Caco-2 (cell line): ENCODE results near the gene TMEM87A. TPM values are rescaled to one million over a fixed set of nuclear protein-coding genes. Genes with fewer than 3 reads are reported as not detected.

Source experiments
- BruUV-seq: library from RNA; stranded (reverse); fragments of 400-500 nt; replicated peaks from 2 replicates; lab custom pipeline; 2021; lab: Mats Ljungman, UMichigan
- CTCF ChIA-PET: fragments of 300-600 bp; sonication (Branson Sonifier 250); formaldehyde crosslinking; loops from one replicate; lab custom pipeline; 2022; ENCODE audit warnings: antibody characterized with exemption; lab: Charles Lee
- POLR2A ChIA-PET: fragments of 300-600 bp; sonication (Branson Sonifier 250); formaldehyde crosslinking; loops from one replicate; lab custom pipeline; 2022; ENCODE audit warnings: antibody characterized with exemption; lab: Charles Lee
- DNase-seq, 2 experiments: peaks; one replicate each; pipeline versions ENCODE4 v3.0.0 to v3.0.0-alpha.2; 2020 to 2022
- H3K27me3 ChIP-seq: replicated peaks from 2 replicates; pipeline ENCODE4 v1.6.0; 2011; ENCODE audit warnings: low read length; ENCODE audit not compliant: control insufficient read depth, insufficient read depth
- H3K36me3 ChIP-seq: 2 replicates; pipeline ENCODE4 v1.5.1; 2011; ENCODE audit warnings: low read length; ENCODE audit not compliant: control insufficient read depth, insufficient read depth
- H3K4me1 ChIP-seq: fragments of 250-450 bp; sonication (Bioruptor Pico); 2 replicates; pipeline ENCODE4 v1.5.1; 2020; ENCODE audit warnings: mild to moderate bottlenecking
- H3K4me3 ChIP-seq: 2 replicates; pipeline ENCODE4 v1.5.1; 2011; ENCODE audit warnings: low read depth, mild to moderate bottlenecking, control low read depth, low read length
- H3K9me3 ChIP-seq: fragments of 250-450 bp; sonication (Bioruptor Pico); 2 replicates; pipeline ENCODE4 v1.5.1; 2020; ENCODE audit warnings: mild to moderate bottlenecking, moderate library complexity
- H3K27ac Mint-ChIP-seq: one replicate; pipeline ENCODE4 v1.8.0; 2022; ENCODE audit warnings: mixed read lengths; ENCODE audit not compliant: unreplicated experiment
- H3K27me3 Mint-ChIP-seq: one replicate; pipeline ENCODE4 v1.8.0; 2022; ENCODE audit warnings: mixed read lengths; ENCODE audit not compliant: insufficient read depth, unreplicated experiment
- H3K36me3 Mint-ChIP-seq: one replicate; pipeline ENCODE4 v1.8.0; 2022; ENCODE audit warnings: mild to moderate bottlenecking, mixed read lengths; ENCODE audit not compliant: insufficient read depth, unreplicated experiment
- H3K4me1 Mint-ChIP-seq: one replicate; pipeline ENCODE4 v1.8.0; 2022; ENCODE audit warnings: low read depth, mixed read lengths; ENCODE audit not compliant: unreplicated experiment
- H3K4me3 Mint-ChIP-seq: one replicate; pipeline ENCODE4 v1.8.0; 2022; ENCODE audit warnings: mild to moderate bottlenecking, moderate library complexity, mixed read lengths; ENCODE audit not compliant: unreplicated experiment
- H3K9me3 Mint-ChIP-seq: one replicate; pipeline ENCODE4 v1.8.0; 2022; ENCODE audit warnings: mixed read lengths; ENCODE audit not compliant: unreplicated experiment
- CTCF ChIP-seq, 2 experiments: fragments of 200-600 bp in 1 of 2; IDR thresholded peaks; 1 replicate in 1 of 2; 2 replicates in 1 of 2; pipeline versions ENCODE4 v1.5.1 to v1.8.0; 2011 to 2022; ENCODE audit warnings: antibody characterized with exemption in 1 of 2, control low read depth in 1 of 2, inconsistent platforms in 1 of 2, low read depth in 1 of 2, low read length in 1 of 2, mild to moderate bottlenecking in 1 of 2, moderate library complexity in 1 of 2; ENCODE audit not compliant: insufficient read depth in 1 of 2, severe bottlenecking in 1 of 2, unreplicated experiment in 1 of 2
- intact Hi-C: fragments of 100-400 bp; cut with micrococcal nuclease; formaldehyde crosslinking; loops from one replicate; pipeline ENCODE4 v1.10.0; 2022; ENCODE audit not compliant: unreplicated experiment
- total RNA-seq: library from RNA; stranded (reverse); gene quantifications from 2 replicates; pipeline ENCODE4 v1.2.3, GENCODE V29; 2022

The TMEM87A gene
- total RNA-seq, 1 experiment from 2014 or later = 38.4 TPM

- Histone ChIP-seq H3K9me3 (no peaks in the 10 kb centered on the region), H3K4me3 (no peak overlapping the region), H3K36me3 (no peaks in the 10 kb centered on the region), H3K4me1 (peaks cover 16% of the 10 kb centered on the region), H3K27me3 (no peaks in the 10 kb centered on the region)
- no peak for DNase-seq
- Mint-ChIP-seq H3K36me3 (no peaks in the 10 kb centered on the region), H3K9me3 (no peaks in the 10 kb centered on the region), H3K4me3 (no peak overlapping the region), H3K4me1 (peaks cover 16% of the 10 kb centered on the region), H3K27ac (no peak overlapping the region), H3K27me3 (no peaks in the 10 kb centered on the region)
- CTCF ChIA-PET = no interaction called here
- no peak for TF ChIP-seq CTCF (IDR thresholded peaks at IDR 0.05; ENCODE audit: insufficient read depth in 1 of 2, low read depth in 1 of 2, low read length in 1 of 2, severe bottlenecking in 1 of 2, unreplicated experiment in 1 of 2)
- POLR2A ChIA-PET = no interaction called here
- intact Hi-C loops = no loop called here
- BruUV-seq = no TSS peak
Observed at GRCh38 chr15:42287931-42288330, 14.7 kb upstream of the TMEM87A start.

- Histone ChIP-seq H3K27me3 (no peaks in the 10 kb centered on the region), H3K4me3 (no peak overlapping the region), H3K4me1 (peaks cover 16% of the 10 kb centered on the region), H3K9me3 (no peaks in the 10 kb centered on the region), H3K36me3 (no peaks in the 10 kb centered on the region)
- Mint-ChIP-seq H3K27ac (peak overlapping the region; percentile 18), H3K4me3 (no peak overlapping the region), H3K9me3 (no peaks in the 10 kb centered on the region), H3K27me3 (no peaks in the 10 kb centered on the region), H3K4me1 (peaks cover 16% of the 10 kb centered on the region), H3K36me3 (no peaks in the 10 kb centered on the region)
- DNase-seq = peak in 1 of 2 experiments; percentile 20
- CTCF ChIA-PET = no interaction called here
- no TSS peak for BruUV-seq
- POLR2A ChIA-PET = no interaction called here
- TF ChIP-seq CTCF (IDR thresholded peaks at IDR 0.05; ENCODE audit: insufficient read depth in 1 of 2, low read depth in 1 of 2, low read length in 1 of 2, severe bottlenecking in 1 of 2, unreplicated experiment in 1 of 2) = no peak
- intact Hi-C loops = no loop called here
Observed at GRCh38 chr15:42286445-42287029, 13.3 kb upstream of the TMEM87A start.

GRCh38 chr15:42285034-42285433 lies 11.8 kb upstream of the TMEM87A start:
- H3K36me3 ChIP-seq = no peaks in the 10 kb centered on the region
- no TSS peak for BruUV-seq
- no peak overlapping the region for H3K27ac Mint-ChIP-seq
- no peaks in the 10 kb centered on the region for H3K9me3 ChIP-seq
- H3K4me1 ChIP-seq = peaks cover 16% of the 10 kb centered on the region
- intact Hi-C loops = no loop called here
- no peak overlapping the region for H3K4me3 Mint-ChIP-seq
- no peaks in the 10 kb centered on the region for H3K36me3 Mint-ChIP-seq
- H3K27me3 Mint-ChIP-seq = no peaks in the 10 kb centered on the region
- CTCF ChIA-PET = no interaction called here
- POLR2A ChIA-PET = no interaction called here
- H3K4me1 Mint-ChIP-seq = peaks cover 16% of the 10 kb centered on the region
- no peak for TF ChIP-seq CTCF (IDR thresholded peaks at IDR 0.05; ENCODE audit: insufficient read depth in 1 of 2, low read depth in 1 of 2, low read length in 1 of 2, severe bottlenecking in 1 of 2, unreplicated experiment in 1 of 2)
- H3K9me3 Mint-ChIP-seq = no peaks in the 10 kb centered on the region
- no peaks in the 10 kb centered on the region for H3K27me3 ChIP-seq
- H3K4me3 ChIP-seq = no peak overlapping the region
- no peak for DNase-seq
